Transverse colon (tissue), 4 donors: ENCODE measurements around the gene OBSCN.

Experiments used
- CTCF ChIP-seq, 5 experiments: fragments of 200-600 bp in 3 of 5; fragments of 450-650 bp in 2 of 5; sonication (generic) in 3 of 5; IDR thresholded peaks; 1 replicate in 2 of 5; 2 replicates in 3 of 5; pipeline ENCODE4 v1.5.1; 2016 to 2017; ENCODE audit warnings: antibody characterized with exemption in 5 of 5, inconsistent platforms in 3 of 5, mild to moderate bottlenecking in 2 of 5, moderate library complexity in 1 of 5
- EP300 ChIP-seq: sonication (generic); formaldehyde crosslinking; IDR thresholded peaks from one replicate; pipeline ENCODE4 v1.6.1; 2017; ENCODE audit warnings: antibody characterized with exemption, low read depth
- POLR2AphosphoS5 ChIP-seq, 3 donors: sonication (generic); formaldehyde crosslinking; IDR thresholded peaks; one replicate each; pipeline ENCODE4 v1.6.1; 2016; ENCODE audit warnings: antibody characterized with exemption in 3 of 3

GRCh38 chr1:228400692-228401454, 193.0 kb downstream of the OBSCN start:
- TF ChIP-seq CTCF (IDR thresholded peaks at IDR 0.05) (no peak), EP300 (no peak), POLR2AphosphoS5 (IDR thresholded peaks at IDR 0.05) (no peak)
